SKM-1 (cell line): ENCODE results near the gene RPS6KA4.

Experiments used
- DNase-seq: peaks from one replicate; lab custom pipeline; 2025; ENCODE audit not compliant: unreplicated experiment; lab: John Stamatoyannopoulos, UW

RPS6KA4 gene

DNA sequence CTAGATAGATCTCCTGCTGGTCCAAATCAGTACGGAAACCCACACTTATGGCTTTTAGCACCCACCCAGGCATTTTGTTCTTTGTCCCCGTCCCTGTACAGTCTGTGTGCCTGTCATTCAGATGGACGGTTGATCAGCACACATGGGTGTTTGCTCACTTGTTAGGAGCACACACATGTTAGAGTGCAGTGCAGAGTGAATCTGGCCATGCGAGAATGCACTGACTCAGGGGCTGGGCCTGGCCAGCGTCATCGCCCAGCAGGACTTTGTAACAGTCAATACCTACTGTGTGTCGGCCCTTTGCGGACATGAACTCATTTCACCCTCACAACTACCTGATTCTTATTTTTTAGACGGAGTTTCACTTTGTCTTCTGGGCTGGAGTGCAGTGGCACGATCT, 3.4 kb downstream of the RPS6KA4 start:
- DNase-seq: no peak

DNA sequence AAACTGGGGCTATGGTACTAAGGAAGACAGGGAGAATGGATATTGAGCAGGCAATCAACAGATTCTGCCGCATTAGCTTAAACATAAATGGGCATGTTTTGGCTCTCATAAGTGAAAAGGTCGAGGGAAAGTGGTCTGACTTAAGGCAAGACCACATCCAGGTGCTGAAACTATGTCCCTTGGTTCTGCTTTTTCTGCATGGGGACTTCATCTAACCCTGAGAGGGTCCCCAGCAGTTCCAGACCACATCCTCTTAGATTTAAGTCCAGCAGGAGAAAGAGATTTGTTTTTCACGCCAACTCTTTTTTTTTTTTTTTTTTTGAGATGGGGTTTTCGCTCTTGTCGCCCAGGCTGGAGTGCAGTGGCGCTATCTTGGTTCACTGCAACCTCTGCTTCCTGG, 5.5 kb downstream of the RPS6KA4 start:
- DNase-seq: no peak

DNA sequence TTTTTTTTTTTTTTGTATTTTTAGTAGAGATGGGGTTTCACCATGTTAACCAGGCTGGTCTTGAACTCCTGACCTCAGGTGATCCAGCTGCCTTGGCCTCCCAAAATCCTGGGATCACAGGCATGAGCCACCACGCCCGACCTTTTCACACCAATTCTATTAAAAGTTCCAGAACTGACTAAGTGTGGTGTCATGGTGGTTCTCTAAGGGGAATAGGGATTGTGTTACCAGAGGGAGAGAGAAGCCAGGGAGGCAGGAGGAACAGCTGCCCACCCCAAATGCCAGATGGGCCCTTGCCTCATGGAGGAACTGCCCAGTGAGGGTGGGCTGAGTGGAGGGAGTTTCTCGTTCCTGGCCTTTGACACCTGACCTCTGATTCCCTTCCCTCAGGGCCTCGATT, 5.9 kb downstream of the RPS6KA4 start:
- DNase-seq: no peak

DNA sequence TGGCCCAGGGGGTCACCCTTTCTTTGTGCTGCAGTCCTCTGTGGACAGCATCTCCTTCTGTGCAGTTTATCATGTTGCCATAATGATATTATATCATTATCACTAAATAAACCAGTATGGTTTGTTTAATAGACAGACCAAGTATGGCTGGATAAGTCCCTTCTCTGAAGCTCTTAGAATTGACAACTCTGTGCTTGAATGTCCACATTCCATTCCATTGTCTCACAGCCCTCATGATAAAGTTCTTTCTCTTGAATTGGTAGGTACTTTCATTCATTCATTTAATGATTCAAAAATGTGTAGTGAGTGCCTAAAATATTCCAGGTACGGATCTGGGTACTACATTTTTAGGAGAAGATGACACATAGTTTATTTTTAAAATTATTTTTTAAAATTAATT, 7.8 kb downstream of the RPS6KA4 start:
- no peak for DNase-seq

DNA sequence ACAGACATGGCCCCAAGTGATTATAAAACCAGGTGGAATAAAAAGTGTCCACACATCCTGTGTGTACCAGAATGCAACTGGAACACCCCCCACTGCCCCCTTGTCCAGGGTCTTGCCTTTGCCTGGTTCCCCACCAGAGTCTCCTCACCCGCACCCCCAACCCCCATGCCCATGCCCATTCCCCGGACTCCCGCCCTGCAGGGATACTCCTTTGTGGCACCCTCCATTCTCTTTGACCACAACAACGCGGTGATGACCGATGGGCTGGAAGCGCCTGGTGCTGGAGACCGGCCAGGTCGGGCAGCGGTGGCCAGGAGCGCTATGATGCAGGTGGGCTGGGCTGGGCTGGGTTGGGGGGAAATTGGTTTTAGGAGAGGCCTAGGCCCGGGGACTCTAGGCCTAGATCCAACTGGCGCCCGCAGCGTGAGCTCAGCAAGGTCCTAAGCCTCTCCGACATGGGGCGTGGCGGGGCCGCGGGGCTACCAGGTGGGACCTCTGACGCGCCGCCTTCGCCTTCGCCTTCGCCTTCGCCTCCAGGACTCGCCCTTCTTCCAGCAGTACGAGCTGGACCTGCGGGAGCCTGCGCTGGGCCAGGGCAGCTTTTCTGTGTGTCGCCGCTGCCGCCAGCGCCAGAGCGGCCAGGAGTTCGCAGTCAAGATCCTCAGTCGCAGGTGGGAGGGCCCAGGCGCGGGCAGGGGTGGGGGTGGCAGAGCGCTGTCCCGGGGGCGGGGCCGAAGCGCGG, 9.1 kb downstream of the RPS6KA4 start:
- no peak for DNase-seq

DNA sequence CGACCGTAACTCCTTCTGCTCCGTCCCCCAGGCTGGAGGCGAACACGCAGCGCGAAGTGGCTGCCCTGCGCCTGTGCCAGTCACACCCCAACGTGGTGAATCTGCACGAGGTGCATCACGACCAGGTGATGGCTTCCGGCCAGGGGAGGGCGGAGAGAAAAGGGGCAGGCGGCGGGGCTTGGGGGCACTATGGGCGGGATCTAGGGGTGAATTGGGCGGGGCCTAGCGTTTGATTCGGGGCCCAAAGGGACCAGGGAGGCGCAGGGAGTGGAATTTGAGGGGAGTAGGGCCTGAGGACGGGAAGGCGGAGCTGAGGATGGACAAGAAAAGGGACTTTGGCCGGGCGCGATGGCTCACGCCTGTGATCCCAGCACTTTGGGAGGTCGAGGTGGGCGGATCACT, 9.7 kb downstream of the RPS6KA4 start:
- DNase-seq: no peak

DNA sequence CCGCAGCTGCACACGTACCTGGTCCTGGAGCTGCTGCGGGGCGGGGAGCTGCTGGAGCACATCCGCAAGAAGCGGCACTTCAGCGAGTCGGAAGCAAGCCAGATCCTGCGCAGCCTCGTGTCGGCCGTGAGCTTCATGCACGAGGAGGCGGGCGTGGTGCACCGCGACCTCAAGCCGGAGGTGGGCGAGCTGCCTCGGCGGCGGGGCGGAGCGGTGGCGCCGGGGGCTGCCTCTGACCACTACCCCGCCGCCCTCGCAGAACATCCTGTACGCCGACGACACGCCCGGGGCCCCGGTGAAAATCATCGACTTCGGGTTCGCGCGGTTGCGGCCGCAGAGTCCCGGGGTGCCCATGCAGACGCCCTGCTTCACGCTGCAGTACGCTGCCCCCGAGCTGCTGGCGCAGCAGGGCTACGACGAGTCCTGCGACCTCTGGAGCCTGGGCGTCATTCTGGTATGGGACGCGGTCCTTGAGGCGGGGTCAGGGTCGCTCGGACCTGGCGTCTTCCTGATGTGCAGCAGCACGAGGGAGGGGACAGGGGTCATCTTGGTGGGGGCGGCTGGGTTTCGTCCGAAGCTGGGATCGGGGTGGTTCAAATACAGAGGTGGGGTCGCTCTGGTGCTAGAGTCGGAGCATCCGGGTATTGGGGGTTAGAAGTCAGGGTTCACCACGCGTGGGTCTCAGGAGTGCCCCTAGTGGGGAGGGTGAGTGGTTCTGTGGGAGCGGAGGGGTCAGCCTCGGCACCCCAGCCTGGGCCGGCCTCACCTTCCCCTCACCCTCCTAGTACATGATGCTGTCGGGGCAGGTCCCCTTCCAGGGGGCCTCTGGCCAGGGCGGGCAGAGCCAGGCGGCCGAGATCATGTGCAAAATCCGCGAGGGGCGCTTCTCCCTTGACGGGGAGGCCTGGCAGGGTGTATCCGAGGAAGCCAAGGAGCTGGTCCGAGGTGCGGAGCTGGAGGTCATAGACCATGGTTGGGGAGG, 10.8 kb downstream of the RPS6KA4 start:
- no peak for DNase-seq

DNA sequence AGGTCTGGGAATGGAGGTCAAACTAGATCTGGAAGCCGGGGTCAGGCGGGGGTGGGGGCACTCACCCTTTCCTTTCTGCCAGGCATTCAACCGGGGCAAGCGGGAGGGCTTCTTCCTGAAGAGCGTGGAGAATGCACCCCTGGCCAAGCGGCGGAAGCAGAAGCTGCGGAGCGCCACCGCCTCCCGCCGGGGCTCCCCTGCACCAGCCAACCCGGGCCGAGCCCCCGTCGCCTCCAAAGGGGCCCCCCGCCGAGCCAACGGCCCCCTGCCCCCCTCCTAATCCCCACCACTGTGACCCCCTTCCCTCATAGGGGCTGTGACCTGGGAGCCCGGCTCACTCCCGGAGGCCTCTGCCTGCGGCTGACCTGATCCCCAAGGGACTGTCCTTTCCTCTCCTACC, 12.2 kb downstream of the RPS6KA4 start:
- DNase-seq: no peak

DNA sequence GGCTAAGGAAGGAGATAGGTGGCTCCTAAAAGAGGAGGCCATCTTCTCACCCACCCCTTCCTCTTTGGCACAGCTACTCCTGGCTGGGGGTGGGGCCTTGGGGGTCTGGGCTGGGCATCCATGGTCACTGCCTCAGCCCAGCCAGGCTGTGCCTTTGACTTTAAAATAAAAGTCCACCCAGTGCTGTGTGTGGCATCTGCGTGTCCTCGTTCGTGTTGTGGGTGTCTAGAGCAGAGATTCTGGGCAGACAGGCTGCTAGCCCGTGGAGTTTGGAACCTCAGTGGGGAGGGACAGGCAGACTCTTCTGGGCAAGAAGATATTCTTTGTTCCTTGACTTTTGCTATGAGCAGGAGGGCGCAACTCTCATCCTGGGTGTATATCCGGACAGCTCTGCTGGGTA, 13.1 kb downstream of the RPS6KA4 start:
- DNase-seq: no peak

DNA sequence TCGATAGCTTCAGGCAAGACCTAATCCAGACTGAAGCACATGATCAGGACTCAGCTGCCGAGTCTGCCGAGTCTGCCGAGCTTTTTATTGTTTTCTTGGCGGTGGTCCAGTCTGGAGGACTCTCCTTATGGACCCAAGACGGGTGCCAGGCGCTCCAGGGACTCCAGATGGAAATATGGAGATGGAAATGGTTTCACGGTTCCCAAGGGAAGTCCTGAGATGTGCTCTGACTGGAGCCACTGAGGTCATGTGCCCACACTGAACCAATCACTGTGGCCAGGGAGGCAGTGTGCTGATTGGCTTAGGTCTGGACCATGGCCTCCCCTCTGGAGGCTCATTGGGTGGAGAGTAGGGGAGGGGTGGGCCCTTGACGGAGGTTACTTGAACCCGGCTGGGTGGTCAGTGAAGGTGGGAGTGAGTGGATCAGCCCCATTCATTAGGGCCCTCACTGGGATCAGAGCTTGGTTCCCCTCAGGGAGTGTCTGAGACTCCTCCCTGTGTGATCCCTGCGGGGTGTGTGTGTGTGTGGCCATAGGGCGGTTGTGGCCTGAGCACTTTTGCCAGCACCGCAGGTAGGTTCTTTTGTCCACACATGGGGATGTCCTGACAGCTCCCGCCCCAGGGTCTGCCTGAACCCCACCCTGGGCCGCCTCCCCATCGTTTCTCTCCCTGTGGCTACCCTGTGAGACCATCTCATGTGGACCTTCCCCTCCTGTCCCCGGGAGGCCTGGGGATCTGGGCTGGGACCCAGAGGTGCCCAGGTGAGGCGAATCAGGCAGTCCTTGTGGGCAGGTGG, 14.0 kb downstream of the RPS6KA4 start:
- DNase-seq: no peak

DNA sequence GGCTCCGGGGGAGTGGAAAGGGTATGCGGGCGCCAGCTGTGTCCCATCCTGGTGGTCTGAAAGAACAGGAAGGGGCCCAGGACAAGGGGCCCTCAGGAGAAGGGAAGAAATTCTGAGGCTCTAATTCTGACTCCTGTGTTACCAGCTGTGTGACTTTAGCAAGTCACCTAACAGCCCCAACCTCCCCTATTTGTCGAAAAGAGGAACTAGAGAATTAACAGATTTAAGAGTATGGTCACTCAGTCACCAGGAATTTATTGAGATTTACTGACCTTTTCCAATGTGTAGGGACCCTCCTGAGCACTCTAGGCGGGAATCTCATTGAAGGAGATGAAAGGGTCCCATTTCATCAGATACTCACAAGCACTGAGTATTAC, 14.6 kb downstream of the RPS6KA4 start:
- DNase-seq: peak; percentile 70

DNA sequence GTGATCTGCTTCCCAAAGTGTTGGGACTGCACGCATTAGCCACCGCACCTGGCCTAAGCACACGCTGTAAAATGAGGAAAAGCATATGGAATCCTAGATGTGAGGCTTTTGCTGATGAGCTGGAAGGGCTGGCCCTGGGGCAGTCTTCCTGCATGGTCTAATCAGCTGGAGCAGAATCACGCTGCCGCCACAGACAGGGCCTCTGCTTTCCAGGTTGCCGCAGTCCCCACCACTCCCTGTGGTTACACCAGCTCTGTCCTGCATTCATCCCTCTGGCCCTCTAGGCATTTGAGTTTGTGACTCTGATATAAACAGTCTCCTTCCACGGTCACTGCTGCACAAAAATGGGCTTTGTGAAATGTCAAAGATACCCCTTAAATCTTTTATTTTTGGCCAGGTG, 17.1 kb downstream of the RPS6KA4 start:
- DNase-seq: no peak

DNA sequence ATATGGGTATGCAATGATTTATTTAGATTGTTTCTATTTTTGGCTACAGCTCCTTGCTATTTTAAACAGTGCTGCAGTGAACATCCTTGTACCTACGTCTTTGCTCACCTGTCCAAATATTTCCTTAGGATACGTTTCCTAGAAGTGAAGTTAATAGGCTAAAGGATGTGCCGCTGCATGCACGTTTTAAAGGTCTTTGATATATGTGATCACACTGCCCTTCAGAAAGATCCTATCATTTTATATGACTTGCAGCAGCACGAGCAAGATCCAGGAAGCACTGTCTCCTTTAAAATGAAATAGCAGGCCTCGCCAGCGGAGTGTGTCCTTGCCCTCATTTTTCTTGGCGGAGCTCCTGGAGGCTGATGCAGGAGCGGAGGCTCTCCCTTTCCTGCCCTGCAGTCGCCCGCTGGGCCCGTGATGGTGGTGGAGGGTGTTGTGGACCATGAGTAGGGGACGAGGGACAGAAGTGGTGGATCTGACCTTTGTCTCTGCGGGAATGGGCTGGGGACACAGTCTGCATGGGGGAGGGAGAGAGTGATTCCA, 19.4 kb downstream of the RPS6KA4 start:
- no peak for DNase-seq

DNA sequence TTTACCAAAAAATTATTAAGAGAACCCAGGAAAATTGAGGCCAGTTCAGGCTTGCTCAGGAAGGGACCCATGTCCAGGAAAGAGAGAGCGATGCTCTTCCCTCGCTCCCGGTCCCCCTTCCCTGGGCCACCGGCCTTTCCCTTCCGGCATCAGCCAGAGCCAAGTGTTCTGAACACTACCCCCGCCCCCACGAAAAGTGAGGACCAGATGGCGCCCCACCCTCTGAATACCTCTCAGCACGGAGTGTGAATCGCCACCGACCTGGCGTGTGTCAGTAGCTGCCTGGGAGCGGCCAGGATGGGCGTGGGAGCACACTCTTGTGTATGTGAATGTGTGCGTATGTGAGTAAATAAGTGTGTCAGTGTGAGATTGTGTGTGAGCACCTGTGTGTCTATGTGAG, 20.2 kb downstream of the RPS6KA4 start:
- DNase-seq: no peak

DNA sequence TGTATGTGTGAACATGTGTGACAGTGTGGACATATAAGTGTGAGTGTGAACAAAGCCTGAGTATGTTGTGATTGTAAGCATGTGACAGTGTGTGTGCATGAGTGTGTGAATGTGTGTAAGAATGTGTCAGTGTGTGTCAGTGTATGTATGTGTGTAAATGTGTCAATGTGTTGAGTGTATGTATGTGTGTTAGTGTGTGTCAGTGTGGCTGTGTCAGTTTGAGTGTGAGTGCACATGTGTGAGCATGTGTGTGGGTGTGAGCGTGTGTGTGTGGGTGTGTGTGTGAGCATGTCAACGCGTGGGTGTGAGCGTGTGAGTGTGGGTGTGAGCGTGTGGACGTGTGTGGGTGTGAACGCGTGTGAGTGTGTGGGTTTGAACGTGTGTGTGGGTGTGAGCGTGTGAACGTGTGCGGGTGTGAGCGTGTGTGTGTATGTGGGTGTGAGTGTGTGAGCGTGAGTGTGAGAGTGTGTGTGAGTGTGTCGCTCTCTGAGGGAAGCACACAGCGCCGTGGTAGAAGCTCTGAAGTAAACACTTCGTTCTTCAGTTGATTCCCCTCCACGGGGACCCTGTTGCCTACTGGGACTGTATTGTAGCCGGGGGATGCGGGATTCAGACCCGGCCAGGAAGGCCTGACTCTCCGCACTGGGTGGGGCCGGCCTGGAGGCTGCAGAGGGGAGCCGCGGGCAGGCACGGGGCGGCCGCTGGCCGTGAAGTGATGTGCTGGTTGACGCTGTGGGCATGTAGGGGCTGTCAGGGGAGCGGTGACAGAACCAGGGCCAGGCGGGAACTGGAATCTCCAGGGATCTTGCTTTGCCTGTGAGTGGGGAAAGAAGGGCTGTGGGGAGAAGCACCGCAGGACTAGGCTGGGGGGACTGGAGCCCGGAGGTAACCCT, 21.1 kb downstream of the RPS6KA4 start:
- no peak for DNase-seq

DNA sequence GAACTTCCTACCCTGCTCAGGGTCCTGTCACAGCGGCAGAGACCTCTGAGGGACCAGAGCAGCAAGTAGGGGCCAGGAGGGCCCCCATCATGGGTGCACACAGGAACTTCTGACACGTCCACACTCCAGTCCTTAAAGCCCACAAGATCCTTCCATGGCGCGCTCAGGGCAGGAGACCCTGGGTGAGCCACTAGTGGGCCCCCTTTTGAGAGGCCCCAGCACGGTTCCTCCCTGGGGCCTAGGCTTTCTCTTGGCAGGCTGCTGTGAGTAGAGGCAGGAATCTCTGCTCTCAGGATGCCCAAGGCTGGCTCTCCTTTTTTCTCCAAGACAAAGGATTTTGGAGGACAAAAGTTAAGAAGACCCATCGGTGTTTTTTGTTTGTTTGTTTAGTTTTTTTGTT, 22.4 kb downstream of the RPS6KA4 start:
- DNase-seq: no peak

DNA sequence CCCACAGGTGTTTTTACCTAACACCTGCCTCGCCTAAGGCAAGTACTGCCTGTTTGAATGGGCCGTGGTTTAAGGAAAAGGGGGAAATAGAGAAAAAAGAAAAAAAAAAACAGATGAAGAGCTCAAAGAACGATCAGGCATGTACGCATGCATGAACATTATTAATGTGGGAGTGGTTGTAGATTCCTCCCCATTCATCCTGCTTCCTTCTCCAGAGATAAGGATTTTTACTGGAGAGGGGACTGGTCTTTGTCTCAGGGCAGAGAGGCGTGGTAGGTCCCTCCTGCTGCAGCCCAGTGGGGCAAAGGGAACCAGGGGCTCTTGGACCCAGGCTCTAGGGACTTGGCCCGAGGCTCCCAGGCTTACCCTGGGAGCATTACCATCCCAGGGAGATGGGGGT, 23.1 kb downstream of the RPS6KA4 start:
- no peak for DNase-seq

DNA sequence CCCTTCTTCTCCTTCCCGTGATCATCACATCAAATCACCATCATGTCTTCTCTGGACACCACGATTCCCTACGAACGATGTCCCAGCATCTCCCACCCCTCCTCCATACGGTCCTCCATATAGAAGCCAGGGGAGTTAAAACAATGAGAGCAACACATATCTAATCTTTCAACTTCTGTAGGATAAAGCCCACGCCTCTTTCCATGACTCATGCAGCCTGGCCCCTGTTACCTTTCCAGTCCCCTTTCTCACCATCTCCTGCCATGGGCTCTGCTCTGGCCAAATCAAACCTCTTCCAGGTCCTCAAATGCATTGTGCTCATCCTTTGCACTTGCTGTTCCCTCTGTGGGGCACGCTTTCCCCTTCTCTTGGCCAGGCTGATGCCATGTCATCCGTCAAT, 23.6 kb downstream of the RPS6KA4 start:
- DNase-seq: no peak

DNA sequence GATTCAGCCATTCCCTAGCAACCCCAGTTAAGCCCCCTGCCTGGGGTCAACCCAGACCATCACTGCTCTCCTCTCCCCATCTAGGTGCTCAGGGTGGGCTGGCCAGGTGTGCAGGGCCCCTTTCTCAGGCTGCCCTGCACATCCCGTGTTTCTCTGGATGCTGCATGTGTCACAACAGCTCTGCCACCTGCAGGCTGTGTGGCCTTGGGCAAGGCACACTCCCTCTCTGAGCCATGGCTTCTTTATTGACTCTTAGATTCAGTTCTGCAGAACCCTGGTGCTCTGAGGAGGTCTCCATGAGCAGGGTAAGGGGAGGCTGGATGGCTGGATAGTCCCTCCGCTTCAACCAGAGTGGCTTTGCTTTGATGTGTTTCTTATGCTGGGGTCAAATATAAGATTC, 24.6 kb downstream of the RPS6KA4 start:
- no peak for DNase-seq

DNA sequence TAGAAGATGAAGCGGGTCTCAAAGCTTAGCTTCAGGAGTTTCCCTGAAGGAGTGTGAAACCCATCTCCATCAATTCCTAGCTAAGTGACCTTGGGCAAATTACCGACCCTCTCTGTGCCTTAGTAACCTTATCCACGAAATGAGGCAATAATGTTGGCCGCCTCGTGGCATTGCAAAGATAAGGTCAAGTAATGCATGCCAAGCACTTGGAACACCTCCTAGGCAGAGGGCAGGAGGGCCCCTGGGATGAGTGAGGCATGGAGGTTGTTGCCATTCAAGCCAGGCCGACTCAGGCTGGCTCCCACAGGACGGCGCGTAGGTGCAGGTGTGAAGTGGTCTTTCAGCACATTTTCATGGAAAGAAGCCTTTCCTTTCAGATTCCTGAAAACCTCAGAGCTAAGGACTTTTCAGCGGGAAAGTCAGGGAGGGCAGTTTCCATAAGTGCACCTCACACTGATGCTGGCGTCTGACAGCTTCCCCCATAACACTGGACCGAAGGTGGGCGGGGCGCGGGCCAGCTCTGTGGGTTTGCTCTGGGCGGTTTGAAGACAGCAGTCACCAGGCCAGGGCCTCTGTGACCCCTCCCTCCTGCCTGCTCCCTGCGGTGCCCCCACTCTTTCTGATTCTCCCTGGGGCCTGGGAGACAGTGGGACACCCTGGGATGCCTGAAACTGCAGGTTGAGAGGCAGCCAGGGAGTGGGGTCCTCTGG, 25.2 kb downstream of the RPS6KA4 start:
- no peak for DNase-seq
